OCI-LY1 (cell line): Measurements from ENCODE around the gene USH1C.

Experiments
- H2AFZ ChIP-seq: fragments of 200-600 bp; sonication (generic), shearing (Covaris generic); 2 replicates; pipeline ENCODE4 v1.6.0; 2014; ENCODE audit warnings: antibody characterized with exemption, mild to moderate bottlenecking, low read length
- H3F3A ChIP-seq: fragments of 200-600 bp; sonication (generic), shearing (Covaris generic); 2 replicates; pipeline ENCODE4 v1.6.0; 2014; ENCODE audit warnings: mild to moderate bottlenecking, antibody characterized with exemption, low read length, moderate library complexity; ENCODE audit not compliant: insufficient read depth
- H3K27ac ChIP-seq: fragments of 200-600 bp; sonication (generic); 2 replicates; pipeline ENCODE4 v1.5.1; 2014; ENCODE audit warnings: low read length, mixed run types, mild to moderate bottlenecking, low read depth; ENCODE audit not compliant: poor library complexity, severe bottlenecking
- H3K27me3 ChIP-seq: fragments of 200-600 bp; sonication (generic); 2 replicates; pipeline ENCODE4 v1.6.0; 2014; ENCODE audit warnings: antibody characterized with exemption, mild to moderate bottlenecking, low read length, moderate library complexity; ENCODE audit not compliant: insufficient read depth
- H3K36me3 ChIP-seq: fragments of 200-600 bp; sonication (generic); 2 replicates; pipeline ENCODE4 v1.6.1; 2014; ENCODE audit warnings: mild to moderate bottlenecking, antibody characterized with exemption, low read length, moderate library complexity, mixed read lengths; ENCODE audit not compliant: insufficient read depth
- H3K4me1 ChIP-seq: fragments of 200-600 bp; sonication (generic); 2 replicates; pipeline ENCODE4 v1.5.1; 2014; ENCODE audit warnings: mild to moderate bottlenecking, low read length, moderate library complexity; ENCODE audit not compliant: insufficient read depth, severe bottlenecking
- H3K4me2 ChIP-seq: fragments of 200-600 bp; sonication (generic), shearing (Covaris generic); 2 replicates; pipeline ENCODE4 v1.6.1; 2014; ENCODE audit warnings: low read length
- H3K4me3 ChIP-seq: fragments of 200-600 bp; sonication (generic); 2 replicates; pipeline ENCODE4 v1.5.1; 2014; ENCODE audit warnings: low read length, low read depth, mild to moderate bottlenecking, mixed read lengths; ENCODE audit not compliant: poor library complexity, severe bottlenecking
- H3K79me2 ChIP-seq: fragments of 200-600 bp; shearing (Covaris generic); 2 replicates; pipeline ENCODE4 v1.6.1; 2016; ENCODE audit warnings: mixed run types, low read length, mixed read lengths; ENCODE audit not compliant: insufficient read depth
- H3K9ac ChIP-seq: fragments of 200-600 bp; sonication (generic), shearing (Covaris generic); 2 replicates; pipeline ENCODE4 v1.6.1; 2014; ENCODE audit warnings: mild to moderate bottlenecking, low read length, mixed read lengths
- H3K9me2 ChIP-seq: fragments of 200-600 bp; sonication (generic), shearing (Covaris generic); 2 replicates; pipeline ENCODE4 v1.6.1; 2014; ENCODE audit warnings: low read depth, mild to moderate bottlenecking, low read length, mixed read lengths
- H3K9me3 ChIP-seq: fragments of 200-600 bp; shearing (Covaris generic); 2 replicates; pipeline ENCODE4 v1.6.1; 2014; ENCODE audit warnings: low read length, mixed read lengths
- H4K20me1 ChIP-seq: fragments of 200-600 bp; sonication (generic), shearing (Covaris generic); 2 replicates; pipeline ENCODE4 v1.6.0; 2016; ENCODE audit warnings: mild to moderate bottlenecking, low read length; ENCODE audit not compliant: insufficient read depth
- CTCF ChIP-seq: fragments of 200-600 bp; sonication (generic), shearing (Covaris generic); IDR thresholded peaks from 2 replicates; pipeline ENCODE4 v1.5.1; 2017; ENCODE audit warnings: mild to moderate bottlenecking, antibody characterized with exemption, low read length, moderate library complexity, mixed read lengths
- EZH2 ChIP-seq: fragments of 200-600 bp; sonication (generic), shearing (Covaris generic); IDR thresholded peaks from 2 replicates; pipeline ENCODE4 v1.8.0; 2017; ENCODE audit warnings: borderline replicate concordance, mixed run types, mild to moderate bottlenecking, antibody characterized with exemption, low read length, moderate library complexity, mixed read lengths

Gene USH1C

DNA sequence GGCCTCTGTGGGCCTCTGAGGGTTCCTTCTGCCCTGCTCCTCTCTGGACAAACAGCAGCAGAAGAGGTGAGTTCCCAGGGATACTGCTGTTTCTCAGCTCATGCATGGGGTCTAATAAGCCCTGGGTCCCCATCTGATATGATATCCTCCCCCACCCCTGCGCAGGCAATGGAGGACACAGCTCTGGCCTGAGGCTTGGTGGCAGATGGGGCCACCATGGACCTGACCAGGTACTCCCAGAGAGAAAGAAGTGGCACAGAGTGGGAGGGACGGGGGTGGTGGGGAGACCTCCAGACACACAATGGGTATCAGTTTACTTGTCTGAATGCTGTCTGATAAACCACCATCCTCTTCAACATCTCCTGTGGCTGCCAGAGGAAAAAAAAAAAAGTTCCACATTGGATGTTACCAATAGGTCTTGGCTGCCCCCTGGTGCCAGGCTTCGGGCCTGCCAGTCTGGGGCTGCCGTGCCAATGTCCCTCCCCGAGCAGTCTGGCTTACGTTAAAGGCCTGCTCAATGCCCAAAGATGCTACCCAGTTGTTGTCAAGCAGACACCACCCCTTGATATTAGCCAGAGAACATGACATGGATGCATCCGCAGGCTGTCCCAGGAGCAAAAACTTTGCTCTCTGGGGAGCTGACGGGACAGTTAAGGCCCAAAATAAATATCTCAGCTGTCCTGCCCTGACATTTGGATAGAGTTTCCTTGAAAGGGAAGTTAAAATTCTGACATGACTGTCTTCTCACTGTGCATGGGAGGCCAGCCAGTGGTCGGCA, 39.7 kb downstream of the USH1C start:
- Histone ChIP-seq H3K36me3 (no peaks in the 10 kb centered on the region), H3K4me3 (no peak overlapping the region), H3K9me2 (no peaks in the 10 kb centered on the region), H3K4me2 (no peak overlapping the region), H3K4me1 (no peaks in the 10 kb centered on the region), H3K9ac (no peak overlapping the region), H3K79me2 (no peaks in the 10 kb centered on the region), H4K20me1 (no peaks in the 10 kb centered on the region), H3F3A (no peaks in the 10 kb centered on the region), H3K27me3 (no peaks in the 10 kb centered on the region), H3K27ac (no peak overlapping the region), H3K9me3 (no peaks in the 10 kb centered on the region), H2AFZ (no peak overlapping the region)
- peak; percentile 88 for TF ChIP-seq CTCF
- no peak for TF ChIP-seq EZH2

- no peak overlapping the region for H3K4me2 ChIP-seq
- TF ChIP-seq EZH2 (no peak), CTCF (no peak)
- no peaks in the 10 kb centered on the region for H3K36me3 ChIP-seq
- no peaks in the 10 kb centered on the region for H4K20me1 ChIP-seq
- no peak overlapping the region for H2AFZ ChIP-seq
- no peaks in the 10 kb centered on the region for H3K9me2 ChIP-seq
- H3K27ac ChIP-seq = no peak overlapping the region
- no peaks in the 10 kb centered on the region for H3F3A ChIP-seq
- H3K9me3 ChIP-seq = no peaks in the 10 kb centered on the region
- H3K27me3 ChIP-seq = no peaks in the 10 kb centered on the region
- H3K4me1 ChIP-seq = no peaks in the 10 kb centered on the region
- H3K9ac ChIP-seq = no peak overlapping the region
- H3K79me2 ChIP-seq = no peaks in the 10 kb centered on the region
- H3K4me3 ChIP-seq = no peak overlapping the region
These were observed 41.6 kb downstream of the USH1C start for GRCh38 chr11:17502630-17503029.

DNA sequence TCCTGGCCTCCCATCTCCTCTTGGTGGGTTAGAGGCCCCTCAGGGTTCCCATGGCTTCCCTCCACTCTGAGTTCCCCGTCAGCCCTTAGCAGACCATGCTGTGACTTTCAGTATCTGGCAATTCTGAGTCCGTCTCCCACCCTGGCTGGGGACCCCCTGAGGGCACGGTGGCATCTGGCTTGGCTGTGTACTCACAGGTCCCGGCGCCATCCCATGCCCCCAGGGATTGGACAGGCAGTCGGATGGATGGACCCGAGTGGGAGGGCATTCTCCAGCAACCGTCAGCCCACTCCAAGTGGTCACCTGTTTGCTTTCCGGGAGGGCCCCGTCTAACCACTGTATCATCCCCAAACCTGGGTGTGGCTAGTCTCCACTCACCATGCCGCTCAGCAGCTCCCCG, 43.5 kb downstream of the USH1C start:
- H3K4me2 ChIP-seq = no peak overlapping the region
- H3K27me3 ChIP-seq = no peaks in the 10 kb centered on the region
- no peaks in the 10 kb centered on the region for H3K9me2 ChIP-seq
- no peak overlapping the region for H3K9ac ChIP-seq
- H4K20me1 ChIP-seq = no peaks in the 10 kb centered on the region
- no peaks in the 10 kb centered on the region for H3K9me3 ChIP-seq
- TF ChIP-seq EZH2 = no peak
- no peak for TF ChIP-seq CTCF
- no peaks in the 10 kb centered on the region for H3K79me2 ChIP-seq
- H3F3A ChIP-seq = no peaks in the 10 kb centered on the region
- H2AFZ ChIP-seq = no peak overlapping the region
- no peaks in the 10 kb centered on the region for H3K36me3 ChIP-seq
- no peak overlapping the region for H3K27ac ChIP-seq
- H3K4me1 ChIP-seq = no peaks in the 10 kb centered on the region
- no peak overlapping the region for H3K4me3 ChIP-seq
